Choroid plexus epithelial cell (primary cell): Measurements from ENCODE around the gene SUPT20H.

Source experiments
- DNase-seq: peaks from one replicate; pipeline ENCODE4 v3.0.0-alpha.2; 2010; ENCODE audit warnings: low read depth
- H3K4me3 ChIP-seq: 2 replicates; pipeline ENCODE4 v1.5.1; 2011; ENCODE audit warnings: low read depth, mild to moderate bottlenecking, control low read depth, low read length, moderate library complexity
- CTCF ChIP-seq: conservative IDR thresholded peaks from 2 replicates; pipeline ENCODE4 v1.5.1; 2011; ENCODE audit warnings: low read depth, mild to moderate bottlenecking, control low read depth, inconsistent platforms, low read length, moderate library complexity

Gene SUPT20H

DNA sequence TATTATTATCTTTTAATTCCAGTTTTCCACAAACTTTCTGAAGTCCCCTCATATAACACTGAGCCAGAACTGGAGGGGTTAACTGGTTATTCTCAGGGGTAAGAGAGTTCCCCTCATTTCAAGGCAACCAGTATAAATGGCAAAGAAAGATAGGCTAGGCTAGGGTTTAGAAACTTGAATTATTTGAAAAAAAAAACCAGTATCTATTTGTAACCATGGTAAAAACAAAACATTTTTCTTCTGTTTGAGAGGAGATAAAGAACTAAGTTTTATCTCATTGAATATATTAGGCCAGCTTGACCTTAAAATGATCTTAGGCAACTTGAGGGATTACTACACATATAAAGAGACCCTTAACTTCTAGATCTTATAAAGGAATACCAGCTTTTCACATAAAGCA, 19.6 kb downstream of the SUPT20H start:
- no peak overlapping the region for H3K4me3 ChIP-seq
- TF ChIP-seq CTCF, result no peak
- no peak for DNase-seq

DNA sequence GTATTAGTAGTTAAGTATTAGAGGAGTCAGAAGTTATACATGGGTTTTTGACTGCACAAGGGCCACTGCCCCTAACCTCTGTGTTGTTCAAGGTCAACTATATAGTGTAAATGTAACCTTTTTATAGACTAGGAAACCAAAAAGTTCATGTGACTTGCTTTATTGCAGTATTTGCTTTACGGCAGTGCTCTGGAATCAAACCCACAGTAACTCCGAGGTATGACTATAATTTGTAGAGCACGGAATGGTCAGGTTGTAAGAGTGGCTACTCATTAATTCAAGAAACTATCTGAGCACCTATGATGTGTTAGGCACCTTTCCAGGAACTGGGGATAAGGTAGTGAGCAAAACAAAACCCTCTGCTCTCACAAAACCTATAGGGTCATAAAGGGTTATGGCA, 22.2 kb downstream of the SUPT20H start:
- TF ChIP-seq CTCF, result no peak
- no peak for DNase-seq
- H3K4me3 ChIP-seq, result no peak overlapping the region

DNA sequence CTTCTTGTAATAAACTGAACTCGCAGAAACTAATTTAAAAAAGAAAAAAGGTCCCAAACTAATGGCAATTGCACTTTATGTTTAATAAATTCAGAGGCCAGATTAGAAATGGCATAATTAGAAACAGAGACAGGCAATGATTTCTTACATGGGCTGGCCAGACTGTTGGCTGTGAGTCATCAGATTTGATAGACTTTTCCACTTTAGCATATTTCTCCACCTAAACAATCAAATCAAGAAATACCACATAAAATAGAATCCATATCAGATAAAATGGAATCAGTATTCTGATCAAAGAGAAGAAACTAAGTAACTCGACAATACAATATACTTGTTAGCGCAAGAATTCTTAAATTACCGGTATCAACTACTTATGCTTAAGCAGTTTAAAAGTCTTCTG, 29.9 kb downstream of the SUPT20H start:
- TF ChIP-seq CTCF, result no peak
- peak; percentile 18 for DNase-seq
- H3K4me3 ChIP-seq, result no peak overlapping the region

- no peak overlapping the region for H3K4me3 ChIP-seq
- TF ChIP-seq CTCF, result no peak
- no peak for DNase-seq
Observed at GRCh38 chr13:37027639-37028038, 31.8 kb downstream of the SUPT20H start.

DNA sequence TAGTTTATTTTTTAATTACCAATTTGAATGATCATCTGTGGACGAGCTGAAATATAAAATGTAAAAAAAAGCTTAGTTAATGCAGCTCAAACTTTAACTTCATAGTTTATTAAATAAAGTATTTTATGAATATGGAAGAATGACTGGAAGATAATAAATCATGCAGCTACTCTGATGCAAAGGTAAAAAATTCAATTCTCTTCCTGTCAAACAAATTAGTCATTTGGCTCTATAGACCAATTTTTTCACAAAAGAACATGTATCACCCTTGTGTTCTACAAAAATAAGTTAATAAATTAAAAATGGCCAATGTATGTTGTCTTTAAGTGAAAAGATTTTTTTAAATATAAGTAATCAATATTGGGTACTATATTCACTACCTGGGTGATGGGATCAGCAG, 32.7 kb downstream of the SUPT20H start:
- no peak for TF ChIP-seq CTCF
- no peak for DNase-seq
- H3K4me3 ChIP-seq, result no peak overlapping the region

DNA sequence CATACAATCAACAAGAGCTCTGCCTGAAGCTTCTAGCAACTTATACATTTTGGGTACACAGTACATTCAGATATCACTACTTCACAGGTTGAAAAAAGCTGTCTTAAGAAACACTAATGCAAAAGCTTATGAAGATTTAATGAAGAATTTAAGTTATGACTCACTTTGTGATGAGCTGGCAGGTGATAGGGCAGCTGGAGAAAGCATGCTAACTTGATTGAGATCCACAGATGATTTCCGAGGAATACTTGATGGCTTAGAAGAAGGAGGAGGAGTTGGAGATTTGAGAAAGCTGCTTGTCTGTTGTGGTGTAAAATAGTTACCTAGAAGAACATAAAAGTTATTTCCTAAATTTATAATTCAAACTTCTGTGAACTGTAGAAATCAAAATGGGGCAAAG, 35.6 kb downstream of the SUPT20H start:
- TF ChIP-seq CTCF, result no peak
- H3K4me3 ChIP-seq, result no peak overlapping the region
- peak; percentile 64 for DNase-seq

- no peak for TF ChIP-seq CTCF
- DNase-seq, result no peak
- H3K4me3 ChIP-seq, result no peak overlapping the region
Observed at GRCh38 chr13:37014609-37015008, 44.9 kb downstream of the SUPT20H start.
